Cardiac muscle cell (in vitro differentiated cells and primary cell): ENCODE results near the gene LGALSL. TPM values are rescaled to one million over a fixed set of nuclear protein-coding genes. Genes with fewer than 3 reads are reported as not detected.

Experiments
- DNase-seq, 2 donors: peaks; one replicate each; pipeline versions ENCODE4 v3.0.0 to v3.0.0-alpha.2; 2010 to 2017; ENCODE audit warnings: low read depth in 1 of 2, low spot score in 1 of 2
- H3K27ac ChIP-seq: fragments of 200-600 bp; sonication (generic); 2 replicates; pipeline ENCODE4 v1.5.1; 2016
- H3K27me3 ChIP-seq: fragments of 200-600 bp; sonication (generic); 2 replicates; pipeline ENCODE4 v1.6.0; 2016; ENCODE audit warnings: control low read depth
- H3K36me3 ChIP-seq: fragments of 200-600 bp; sonication (generic); 2 replicates; pipeline ENCODE4 v1.5.1; 2016; ENCODE audit warnings: control low read depth
- H3K4me1 ChIP-seq: fragments of 200-600 bp; sonication (generic); 2 replicates; pipeline ENCODE4 v1.8.1; 2017; ENCODE audit warnings: low read depth, mild to moderate bottlenecking, mixed run types
- H3K4me3 ChIP-seq: fragments of 200-600 bp; sonication (generic); 2 replicates; pipeline ENCODE4 v1.5.1; 2016; ENCODE audit warnings: mild to moderate bottlenecking
- H3K9me3 ChIP-seq: fragments of 200-600 bp; sonication (generic); 2 replicates; pipeline ENCODE4 v1.5.1; 2017; ENCODE audit warnings: low read depth, mild to moderate bottlenecking, control low read depth
- CTCF ChIP-seq: IDR thresholded peaks from 2 replicates; pipeline ENCODE4 v1.5.1; 2012; ENCODE audit warnings: low read depth, mild to moderate bottlenecking, low read length
- polyA plus RNA-seq: library from polyadenylated mRNA; unstranded; fragments of >200 nt; fragmentation: Nextera tagmentation; extraction: Ambion mirVana; gene quantifications from 2 replicates; pipeline ENCODE4 v1.2.1, GENCODE V29; 2016
- total RNA-seq: library from RNA; depleted of rRNA; stranded (reverse); fragments of >200 nt; gene quantifications from 2 replicates; pipeline ENCODE4 v1.2.3, GENCODE V29; 2016

Gene LGALSL
- total and polyA plus RNA-seq, 2 experiments from 2014 or later: 12.4 to 15.8 TPM

- H3K4me3 ChIP-seq: no peak overlapping the region
- H3K27me3 ChIP-seq: peaks cover 6% of the 10 kb centered on the region
- no peak overlapping the region for H3K27ac ChIP-seq
- H3K36me3 ChIP-seq: no peaks in the 10 kb centered on the region
- no peak for DNase-seq
- no peaks in the 10 kb centered on the region for H3K9me3 ChIP-seq
- no peak for TF ChIP-seq CTCF
- no peaks in the 10 kb centered on the region for H3K4me1 ChIP-seq
Observed at GRCh38 chr2:64466478-64467085, 12.6 kb downstream of the LGALSL start.

DNA sequence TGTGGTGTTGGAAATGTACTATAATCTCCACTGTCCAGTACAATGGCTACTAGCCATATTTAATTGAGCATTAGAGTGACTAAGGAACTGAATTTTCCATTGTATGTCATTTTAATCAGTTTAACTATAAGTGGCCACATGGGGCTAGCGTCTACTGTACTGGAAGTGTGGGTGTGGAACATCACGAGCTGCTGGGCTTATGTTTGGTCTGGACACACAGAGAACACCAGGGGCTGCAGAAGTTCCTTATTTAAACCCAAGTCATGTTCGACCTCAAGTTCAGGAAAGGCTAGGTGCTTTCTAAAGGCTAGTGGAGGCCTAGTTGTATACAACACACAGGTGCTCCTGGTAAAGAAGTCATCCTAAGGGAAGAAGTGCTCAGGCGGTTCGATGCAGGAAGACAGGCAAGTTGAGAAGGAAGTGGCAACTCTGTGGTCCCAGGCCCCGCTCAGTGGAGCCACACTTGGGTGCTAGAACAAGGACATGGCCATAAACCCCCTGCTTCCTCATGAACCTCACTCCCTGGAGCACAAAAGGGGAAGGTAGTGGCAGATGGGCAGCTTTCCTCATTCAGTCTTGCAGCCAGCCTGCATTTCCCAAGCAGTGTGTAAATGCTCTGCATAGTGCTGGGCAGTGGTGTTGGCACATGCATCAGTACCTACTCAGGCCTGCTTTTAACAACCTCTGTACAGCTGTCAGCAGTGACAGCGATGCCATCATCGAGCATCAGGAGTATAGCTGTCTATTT, 13.3 kb downstream of the LGALSL start:
- no peak for DNase-seq
- Histone ChIP-seq H3K4me1 (no peaks in the 10 kb centered on the region), H3K9me3 (no peaks in the 10 kb centered on the region), H3K27me3 (peaks cover 6% of the 10 kb centered on the region), H3K36me3 (no peaks in the 10 kb centered on the region), H3K4me3 (no peak overlapping the region), H3K27ac (no peak overlapping the region)
- no peak for TF ChIP-seq CTCF

GRCh38 chr2:64469261-64469660, 15.3 kb downstream of the LGALSL start:
- no peak overlapping the region for H3K4me3 ChIP-seq
- H3K27ac ChIP-seq: no peak overlapping the region
- H3K27me3 ChIP-seq: peaks cover 10% of the 10 kb centered on the region
- H3K36me3 ChIP-seq: no peaks in the 10 kb centered on the region
- TF ChIP-seq CTCF: no peak
- no peaks in the 10 kb centered on the region for H3K4me1 ChIP-seq
- no peaks in the 10 kb centered on the region for H3K9me3 ChIP-seq
- no peak for DNase-seq

GRCh38 chr2:64470071-64470470, 16.1 kb downstream of the LGALSL start:
- DNase-seq: no peak
- no peak overlapping the region for H3K27ac ChIP-seq
- peaks cover 10% of the 10 kb centered on the region for H3K27me3 ChIP-seq
- H3K9me3 ChIP-seq: no peaks in the 10 kb centered on the region
- H3K4me3 ChIP-seq: no peak overlapping the region
- no peaks in the 10 kb centered on the region for H3K36me3 ChIP-seq
- H3K4me1 ChIP-seq: no peaks in the 10 kb centered on the region
- TF ChIP-seq CTCF: no peak

GRCh38 chr2:64470766-64471295, 16.9 kb downstream of the LGALSL start:
- H3K36me3 ChIP-seq: no peaks in the 10 kb centered on the region
- H3K4me3 ChIP-seq: no peak overlapping the region
- no peak overlapping the region for H3K27ac ChIP-seq
- no peak for TF ChIP-seq CTCF
- H3K4me1 ChIP-seq: no peaks in the 10 kb centered on the region
- H3K27me3 ChIP-seq: peaks cover 10% of the 10 kb centered on the region
- no peak for DNase-seq
- no peaks in the 10 kb centered on the region for H3K9me3 ChIP-seq
